GM10266 (cell line): ENCODE data around the gene KNCN.

Experiments used
- DNase-seq: peaks from one replicate; pipeline ENCODE4 v3.0.0; 2012; ENCODE audit errors: extremely low spot score
- TF ChIP-seq, protein P1 (sequence below): IDR thresholded peaks from 2 replicates; pipeline ENCODE4 v1.5.1; 2012; ENCODE audit warnings: mild to moderate bottlenecking, low read depth; ENCODE audit not compliant: control insufficient read depth, insufficient read depth; ENCODE audit errors: missing control alignments

The KNCN gene

DNA sequence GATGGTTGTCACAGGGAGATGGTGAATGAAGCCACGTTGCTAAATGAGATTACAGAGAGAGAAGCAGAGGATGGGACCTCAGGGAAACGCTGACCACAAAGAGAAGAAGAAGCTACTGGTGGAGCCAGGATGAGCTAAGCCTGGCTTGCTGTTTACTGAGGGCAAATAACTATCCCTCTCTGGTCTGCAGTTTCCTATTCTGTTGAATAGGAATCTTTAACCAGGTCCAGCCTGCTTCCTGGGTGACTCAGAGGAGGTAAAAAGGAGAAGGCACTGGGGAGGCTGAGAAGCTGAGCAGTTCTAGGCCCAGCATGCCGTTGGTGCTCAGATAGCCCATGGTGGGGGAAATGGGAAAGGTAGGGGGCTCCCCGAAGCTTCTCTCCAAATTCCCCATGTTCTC is 32.2 kb downstream of the KNCN start:
- TF ChIP-seq, protein P1, sequence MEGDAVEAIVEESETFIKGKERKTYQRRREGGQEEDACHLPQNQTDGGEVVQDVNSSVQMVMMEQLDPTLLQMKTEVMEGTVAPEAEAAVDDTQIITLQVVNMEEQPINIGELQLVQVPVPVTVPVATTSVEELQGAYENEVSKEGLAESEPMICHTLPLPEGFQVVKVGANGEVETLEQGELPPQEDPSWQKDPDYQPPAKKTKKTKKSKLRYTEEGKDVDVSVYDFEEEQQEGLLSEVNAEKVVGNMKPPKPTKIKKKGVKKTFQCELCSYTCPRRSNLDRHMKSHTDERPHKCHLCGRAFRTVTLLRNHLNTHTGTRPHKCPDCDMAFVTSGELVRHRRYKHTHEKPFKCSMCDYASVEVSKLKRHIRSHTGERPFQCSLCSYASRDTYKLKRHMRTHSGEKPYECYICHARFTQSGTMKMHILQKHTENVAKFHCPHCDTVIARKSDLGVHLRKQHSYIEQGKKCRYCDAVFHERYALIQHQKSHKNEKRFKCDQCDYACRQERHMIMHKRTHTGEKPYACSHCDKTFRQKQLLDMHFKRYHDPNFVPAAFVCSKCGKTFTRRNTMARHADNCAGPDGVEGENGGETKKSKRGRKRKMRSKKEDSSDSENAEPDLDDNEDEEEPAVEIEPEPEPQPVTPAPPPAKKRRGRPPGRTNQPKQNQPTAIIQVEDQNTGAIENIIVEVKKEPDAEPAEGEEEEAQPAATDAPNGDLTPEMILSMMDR, result no peak
- no peak for DNase-seq

DNA sequence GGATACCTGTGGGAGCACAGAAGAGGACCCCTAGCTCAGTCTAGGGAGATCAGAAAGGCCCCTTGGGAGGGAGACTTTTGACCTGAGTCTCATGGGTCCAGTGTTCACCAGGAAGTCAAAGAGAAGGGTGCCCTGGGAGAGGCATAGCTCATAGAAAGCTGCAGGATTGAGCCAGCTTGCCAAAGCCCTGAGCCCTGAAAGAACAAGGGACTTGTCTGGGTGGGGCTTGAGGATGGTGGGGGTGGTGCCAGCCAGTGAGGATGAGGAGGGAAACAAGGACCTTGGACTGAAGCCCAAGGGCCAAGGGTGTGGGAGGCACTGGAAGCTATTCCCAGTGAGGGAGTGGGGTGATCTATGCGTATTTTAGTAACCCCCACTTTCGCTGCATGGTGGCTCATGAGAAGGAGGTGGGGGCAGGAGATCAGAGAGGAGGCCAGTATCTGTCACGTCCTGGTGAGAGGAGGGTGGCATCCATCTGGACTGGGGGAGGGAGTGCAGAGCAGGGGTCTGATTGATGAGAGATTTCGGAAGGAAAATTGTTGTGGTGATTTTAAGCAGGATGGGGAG is 33.4 kb downstream of the KNCN start:
- DNase-seq, result no peak
- TF ChIP-seq, protein P1, result no peak

DNA sequence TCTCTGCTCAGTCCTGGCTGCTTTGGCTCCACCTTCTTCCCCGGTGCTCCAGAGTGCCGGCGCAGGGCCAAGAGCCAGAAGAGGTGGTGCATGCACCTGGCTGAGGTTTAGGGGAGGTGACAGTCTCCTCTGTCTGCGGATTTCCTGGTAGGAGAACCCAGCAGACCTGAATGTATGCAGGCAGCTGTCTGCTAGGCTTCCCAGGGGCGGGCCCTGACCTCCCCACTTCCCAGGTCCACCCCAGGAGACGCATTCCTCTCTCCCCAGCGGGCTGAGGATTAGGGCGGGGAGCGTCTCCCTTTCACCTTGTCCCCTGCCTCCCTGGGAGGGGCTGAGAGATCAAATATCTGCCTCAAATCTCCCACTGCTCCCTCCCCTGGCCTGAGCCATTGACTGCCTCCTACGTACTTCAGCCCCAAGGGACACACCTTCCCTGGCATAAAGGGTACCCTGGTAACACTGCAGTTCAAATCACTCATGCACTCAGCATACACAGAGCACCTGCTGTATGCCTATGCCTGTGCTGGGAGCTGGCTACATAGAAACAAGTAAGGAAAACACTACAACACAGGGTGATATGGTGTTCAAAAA is 34.3 kb downstream of the KNCN start:
- DNase-seq, result no peak
- TF ChIP-seq, protein P1, result no peak

DNA sequence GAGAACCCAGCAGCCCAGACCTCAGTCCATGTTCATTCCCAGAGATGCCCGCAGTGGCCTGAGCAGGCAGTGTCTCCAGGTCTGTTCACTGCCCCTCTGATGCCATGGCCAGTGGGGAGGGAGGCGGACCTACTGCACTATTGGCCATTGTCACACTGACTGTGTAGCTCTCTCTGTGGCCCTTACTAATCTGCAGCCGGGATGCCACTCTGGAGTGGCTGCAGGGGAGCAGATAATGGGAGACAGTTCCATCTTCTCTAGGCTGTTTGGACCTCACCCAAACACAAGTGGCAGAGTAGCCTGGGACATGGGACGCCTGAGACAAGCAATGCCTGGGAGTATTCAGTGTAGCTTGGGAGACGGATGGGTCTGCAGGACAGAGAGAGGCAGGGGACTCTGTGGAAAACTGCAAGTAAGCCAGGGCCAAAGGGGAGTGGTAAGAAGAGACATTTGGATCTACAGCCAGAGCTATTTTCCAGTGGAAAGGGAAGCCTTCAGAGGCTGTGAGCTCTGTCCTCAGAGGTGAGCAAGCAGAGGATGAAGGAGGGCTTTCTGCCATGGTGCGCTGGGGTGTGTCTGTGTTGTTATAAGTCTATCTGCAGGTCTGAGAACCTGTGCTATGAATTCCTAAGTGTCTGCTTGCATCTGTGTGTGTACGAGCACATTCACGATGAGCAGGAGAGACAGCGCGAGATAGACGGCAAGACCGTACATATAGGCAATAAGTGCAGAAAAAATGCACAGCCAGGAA is 35.1 kb downstream of the KNCN start:
- DNase-seq, result no peak
- TF ChIP-seq, protein P1, result no peak

DNA sequence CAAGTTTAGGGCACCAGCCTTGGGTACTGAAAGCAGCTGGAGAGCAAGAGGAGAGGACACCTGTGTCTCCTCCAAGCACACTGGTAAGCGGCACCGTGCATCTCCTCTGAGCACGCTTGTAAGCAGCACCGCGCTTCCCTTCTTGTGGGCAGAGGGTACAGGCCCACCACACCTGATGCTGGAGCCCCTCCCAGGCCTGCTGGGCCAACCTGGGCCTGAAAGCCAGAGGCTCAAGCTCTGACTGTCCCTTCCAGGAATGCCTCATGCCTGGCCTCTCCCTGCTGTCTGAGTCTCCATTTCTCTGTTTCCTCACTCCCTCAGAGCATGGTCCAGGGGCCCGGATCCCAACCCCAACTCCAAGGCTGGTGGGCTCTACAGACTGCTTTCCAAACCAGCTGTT is 35.9 kb downstream of the KNCN start:
- TF ChIP-seq, protein P1, result no peak
- no peak for DNase-seq

DNA sequence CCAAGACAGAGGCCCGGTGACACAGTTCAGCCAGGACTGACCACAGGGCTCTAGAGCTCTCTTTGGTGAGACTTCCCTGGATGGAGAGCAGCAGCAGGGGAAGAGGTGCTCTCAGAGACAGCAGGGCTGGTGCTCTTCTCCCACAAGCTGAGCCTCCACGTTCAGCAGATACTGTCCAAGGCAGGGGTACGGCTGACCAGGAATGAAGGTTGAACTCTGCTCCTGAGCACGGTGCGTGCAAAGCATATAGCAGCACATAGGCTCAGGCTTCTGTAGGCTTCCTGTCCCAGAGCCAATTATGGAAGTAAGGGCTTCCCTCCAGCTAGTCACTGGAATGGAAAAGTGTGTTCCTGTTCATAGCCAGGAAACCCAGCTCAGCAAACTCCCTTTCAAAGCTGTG is 37.9 kb downstream of the KNCN start:
- TF ChIP-seq, protein P1, result no peak

DNA sequence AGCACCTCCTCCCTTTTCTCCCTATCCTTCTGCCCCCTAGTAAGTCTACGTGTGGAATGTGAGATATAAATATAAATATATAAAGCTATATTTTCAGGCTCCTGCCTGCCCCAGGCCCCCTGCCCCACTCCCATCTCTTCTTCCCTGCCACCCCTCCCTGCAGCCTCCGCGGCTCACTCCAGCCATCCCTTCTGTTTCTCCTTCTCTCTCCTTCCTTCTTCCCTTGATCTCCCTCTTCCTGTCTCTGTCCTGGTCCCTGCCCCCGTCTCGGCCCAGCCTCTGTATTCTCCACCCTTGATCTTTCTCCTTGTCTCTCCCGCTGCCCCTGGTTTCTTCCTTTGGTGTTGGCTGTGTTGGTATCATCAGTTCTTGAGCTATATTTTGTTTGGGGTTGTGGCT is 38.7 kb downstream of the KNCN start:
- DNase-seq, result no peak
- TF ChIP-seq, protein P1, result no peak

More for the DNA sequence above, 37.9 kb downstream of the KNCN start:
- DNase-seq, result no peak
